CD14-positive monocyte (primary cell): ENCODE data around the gene NDUFA13. TPM values are rescaled to one million over a fixed set of nuclear protein-coding genes. Genes with fewer than 3 reads are reported as not detected.
A peak's percentile ranks its signal among the peaks of the same experiment; 100 is the strongest.

Experiments used
- DNase-seq, 3 donors: peaks; one replicate each; pipeline ENCODE4 v3.0.0-alpha.2; 2011 to 2022
- H2AFZ ChIP-seq: 2 replicates; pipeline ENCODE4 v1.6.0; 2012; ENCODE audit warnings: mild to moderate bottlenecking, low read depth, low read length, inconsistent platforms; ENCODE audit not compliant: insufficient read depth, poor library complexity, severe bottlenecking
- H3K27ac ChIP-seq, 2 donors: 1 replicate in 1 of 2; 2 replicates in 1 of 2; pipeline ENCODE4 v1.5.1; 2012 to 2013; ENCODE audit warnings: low read length in 2 of 2, control low read depth in 1 of 2, inconsistent platforms in 1 of 2, low read depth in 1 of 2, mild to moderate bottlenecking in 1 of 2
- H3K27me3 ChIP-seq, 2 donors: one replicate each; pipeline versions ENCODE4 v1.6.0 to v1.6.1; 2011 to 2013; ENCODE audit warnings: low read length in 2 of 2; ENCODE audit not compliant: control insufficient read depth in 2 of 2, insufficient read depth in 2 of 2
- H3K36me3 ChIP-seq, 2 donors: replicated peaks in 1 of 2; 1 replicate in 1 of 2; 2 replicates in 1 of 2; pipeline versions ENCODE4 v1.5.1 to v1.6.1; 2012 to 2013; ENCODE audit warnings: low read length in 2 of 2, control low read depth in 1 of 2, inconsistent platforms in 1 of 2, mild to moderate bottlenecking in 1 of 2; ENCODE audit not compliant: insufficient read depth in 2 of 2, control insufficient read depth in 1 of 2
- H3K4me1 ChIP-seq, 2 donors: 1 replicate in 1 of 2; 2 replicates in 1 of 2; pipeline versions ENCODE4 v1.5.1 to v1.6.1; 2012 to 2013; ENCODE audit warnings: low read length in 2 of 2, control low read depth in 1 of 2, inconsistent platforms in 1 of 2, mild to moderate bottlenecking in 1 of 2, moderate library complexity in 1 of 2; ENCODE audit not compliant: insufficient read depth in 2 of 2, control insufficient read depth in 1 of 2
- H3K4me2 ChIP-seq: replicated peaks from 2 replicates; pipeline ENCODE3; 2012; ENCODE audit warnings: low read length, moderate library complexity, mild to moderate bottlenecking; ENCODE audit not compliant: poor library complexity, severe bottlenecking; ENCODE audit errors: extremely low read depth
- H3K4me3 ChIP-seq, 3 experiments: fragments of 200-600 bp in 1 of 3; sonication (generic) in 1 of 3; replicated peaks in 1 of 3; 1 replicate in 2 of 3; 2 replicates in 1 of 3; pipeline ENCODE4 v1.5.1; 2011 to 2013; ENCODE audit warnings: low read length in 3 of 3, mild to moderate bottlenecking in 3 of 3, control low read depth in 2 of 3, low read depth in 2 of 3, inconsistent platforms in 1 of 3, moderate library complexity in 1 of 3
- H3K79me2 ChIP-seq: 2 replicates; pipeline ENCODE4 v1.6.0; 2012; ENCODE audit warnings: mild to moderate bottlenecking, control low read depth, inconsistent platforms, low read length, moderate library complexity; ENCODE audit not compliant: insufficient read depth
- H3K9ac ChIP-seq: 2 replicates; pipeline ENCODE4 v1.6.0; 2017; ENCODE audit warnings: low read length, mild to moderate bottlenecking; ENCODE audit not compliant: insufficient read depth, poor library complexity, severe bottlenecking
- H3K9me3 ChIP-seq, 2 donors: replicated peaks in 1 of 2; 1 replicate in 1 of 2; 2 replicates in 1 of 2; pipeline versions ENCODE4 v1.5.1 to v1.6.1; 2012 to 2013; ENCODE audit warnings: low read length in 2 of 2, control low read depth in 1 of 2; ENCODE audit not compliant: control insufficient read depth in 1 of 2, insufficient read depth in 1 of 2
- H4K20me1 ChIP-seq: 2 replicates; pipeline ENCODE4 v1.6.0; 2012; ENCODE audit warnings: mild to moderate bottlenecking, low read length, control low read depth, moderate library complexity; ENCODE audit not compliant: insufficient read depth
- H3K27ac Mint-ChIP-seq, 7 donors: one replicate each; pipeline ENCODE4 v1.8.0; 2020; ENCODE audit warnings: mild to moderate bottlenecking in 7 of 7, mixed read lengths in 7 of 7, moderate library complexity in 6 of 7, inconsistent platforms in 2 of 7
- H3K27me3 Mint-ChIP-seq, 3 donors: one replicate each; pipeline ENCODE4 v1.8.0; 2021 to 2022; ENCODE audit warnings: low read depth in 3 of 3, mild to moderate bottlenecking in 3 of 3, mixed read lengths in 3 of 3, moderate library complexity in 3 of 3, inconsistent platforms in 1 of 3
- H3K36me3 Mint-ChIP-seq, 2 donors: one replicate each; pipeline ENCODE4 v1.8.0; 2020; ENCODE audit warnings: mixed read lengths in 2 of 2, inconsistent platforms in 1 of 2, mild to moderate bottlenecking in 1 of 2
- H3K4me1 Mint-ChIP-seq: one replicate; pipeline ENCODE4 v1.8.0; 2020; ENCODE audit warnings: mild to moderate bottlenecking, mixed read lengths
- H3K4me3 Mint-ChIP-seq, 2 donors: one replicate each; pipeline ENCODE4 v1.8.0; 2020; ENCODE audit warnings: mild to moderate bottlenecking in 2 of 2, mixed read lengths in 2 of 2, moderate library complexity in 1 of 2
- H3K9me3 Mint-ChIP-seq, 7 donors: one replicate each; pipeline ENCODE4 v1.8.0; 2020 to 2022; ENCODE audit warnings: mixed read lengths in 7 of 7, mild to moderate bottlenecking in 6 of 7, moderate library complexity in 6 of 7, inconsistent platforms in 2 of 7
- WGBS: methylation state at CpG from one replicate; pipeline ENCODE4 v1.1.5; 2013; ENCODE audit warnings: missing lambda C conversion rate; ENCODE audit not compliant: insufficient coverage; 5-methylcytosine and 5-hydroxymethylcytosine counted together
- intact Hi-C, 2 donors: fragments of 100-400 bp; cut with micrococcal nuclease; formaldehyde crosslinking; loops; one replicate each; pipeline versions ENCODE4 v1.15.0 to v1.15.1; 2023
- polyA plus RNA-seq, 3 donors: library from polyadenylated mRNA; depleted of rRNA in 1 of 3; unstranded in 2 of 3; stranded (reverse) in 1 of 3; fragments of 300-500 nt in 2 of 3; fragments of >200 nt in 1 of 3; fragmentation: Illumina TruSeq in 2 of 3; gene quantifications; 1 replicate in 2 of 3; 2 replicates in 1 of 3; pipeline ENCODE4 v1.2.3, GENCODE V29; 2012 to 2021
- TF ChIP-seq, protein P1 (sequence below): fragments of 200-600 bp; IDR thresholded peaks from one replicate; pipeline ENCODE4 v1.8.0; 2022; ENCODE audit warnings: antibody characterized with exemption, mild to moderate bottlenecking

The NDUFA13 gene
- polyA plus RNA-seq, 3 donors: 86.7 to 433 (median 361) TPM

GRCh38 chr19:19514215-19514657 lies 1.8 kb upstream of the NDUFA13 start:
- Histone ChIP-seq H3K4me3 (no peak overlapping the region), H3K27ac (no peak overlapping the region), H3K79me2 (peaks cover 33% of the 10 kb centered on the region), H3K27me3 (peaks cover 0 to 9% of the 10 kb centered on the region in 2 donors), H3K36me3 (peaks cover under 1 to 3% of the 10 kb centered on the region in 2 donors), H4K20me1 (peaks cover 3% of the 10 kb centered on the region), H2AFZ (no peak overlapping the region), H3K4me1 (peaks cover 16 to 30% of the 10 kb centered on the region in 2 donors), H3K9me3 (peaks cover 15 to 18% of the 10 kb centered on the region in 2 donors), H3K9ac (no peak overlapping the region), H3K4me2 (no peak overlapping the region)
- DNase-seq: peak in 1 of 3 donors; percentile 59
- Mint-ChIP-seq H3K4me3 (peak overlapping the region; percentile 12 to 67), H3K4me1 (peaks cover 11% of the 10 kb centered on the region), H3K9me3 (peaks cover 11 to 22% (median 16%) of the 10 kb centered on the region in 7 donors), H3K36me3 (peaks cover 2 to 14% of the 10 kb centered on the region in 2 donors), H3K27ac (peak overlapping the region in 1 of 7 donors; percentile 18), H3K27me3 (peaks cover 0 to 15% (median 2%) of the 10 kb centered on the region in 3 donors)
- 42% methylated on average over 46 of the region's 46 CpGs for WGBS
- TF ChIP-seq, protein P1, sequence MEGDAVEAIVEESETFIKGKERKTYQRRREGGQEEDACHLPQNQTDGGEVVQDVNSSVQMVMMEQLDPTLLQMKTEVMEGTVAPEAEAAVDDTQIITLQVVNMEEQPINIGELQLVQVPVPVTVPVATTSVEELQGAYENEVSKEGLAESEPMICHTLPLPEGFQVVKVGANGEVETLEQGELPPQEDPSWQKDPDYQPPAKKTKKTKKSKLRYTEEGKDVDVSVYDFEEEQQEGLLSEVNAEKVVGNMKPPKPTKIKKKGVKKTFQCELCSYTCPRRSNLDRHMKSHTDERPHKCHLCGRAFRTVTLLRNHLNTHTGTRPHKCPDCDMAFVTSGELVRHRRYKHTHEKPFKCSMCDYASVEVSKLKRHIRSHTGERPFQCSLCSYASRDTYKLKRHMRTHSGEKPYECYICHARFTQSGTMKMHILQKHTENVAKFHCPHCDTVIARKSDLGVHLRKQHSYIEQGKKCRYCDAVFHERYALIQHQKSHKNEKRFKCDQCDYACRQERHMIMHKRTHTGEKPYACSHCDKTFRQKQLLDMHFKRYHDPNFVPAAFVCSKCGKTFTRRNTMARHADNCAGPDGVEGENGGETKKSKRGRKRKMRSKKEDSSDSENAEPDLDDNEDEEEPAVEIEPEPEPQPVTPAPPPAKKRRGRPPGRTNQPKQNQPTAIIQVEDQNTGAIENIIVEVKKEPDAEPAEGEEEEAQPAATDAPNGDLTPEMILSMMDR: no peak
- intact Hi-C loops: no loop called here

DNA sequence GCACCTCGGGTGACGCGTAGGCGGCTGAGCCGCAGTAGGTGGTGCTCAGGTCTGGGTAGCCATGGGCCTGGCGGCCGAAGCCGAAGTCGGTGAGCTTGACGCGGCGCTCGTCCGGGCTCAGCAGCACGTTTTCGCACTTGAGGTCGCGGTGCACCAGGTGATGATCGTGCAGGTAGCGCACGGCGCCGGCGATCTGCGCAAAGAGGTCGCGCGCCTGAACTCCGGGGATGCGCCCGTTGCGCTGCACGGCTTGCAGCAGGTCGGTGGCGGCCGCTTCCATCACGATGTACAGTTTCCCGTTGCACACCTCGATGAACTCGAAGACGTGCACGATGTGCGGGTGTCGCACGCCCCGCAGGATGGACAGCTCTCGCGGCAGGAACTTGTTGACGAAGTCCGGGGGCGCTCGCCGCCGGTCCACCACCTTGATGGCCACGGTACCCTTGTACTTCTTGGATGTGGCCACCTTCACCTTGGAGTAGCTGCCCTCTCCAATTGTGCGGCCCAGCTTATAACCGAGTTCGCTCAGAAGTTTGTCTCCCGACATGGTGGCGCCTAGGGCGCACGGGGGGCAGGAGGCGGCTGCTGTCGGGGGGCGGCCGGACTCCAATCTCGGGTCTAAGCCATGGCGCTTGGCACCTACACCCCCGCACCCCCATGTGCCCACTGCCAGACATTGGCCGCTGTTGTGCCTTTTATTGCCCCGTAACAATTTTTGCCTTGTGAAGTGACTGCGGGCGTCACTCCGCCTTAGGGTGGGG lies 964 bp upstream of the NDUFA13 start, which contains the start of gene TSSK6:
TSSK6 (minus strand) TSS at position 668 of the 761 bp plus-strand sequence; CDS start at position 547, 121 bp downstream.
- Mint-ChIP-seq H3K27ac (peak within 1 kb of the TSS; percentile 78 to 98 (median 95)), H3K36me3 (peaks cover 11 to 22% of the 10 kb centered on the region in 2 donors), H3K27me3 (peaks cover 0 to 15% (median 2%) of the 10 kb centered on the region in 3 donors), H3K4me3 (peak within 1 kb of the TSS; percentile 92 to 94), H3K4me1 (peaks cover 14% of the 10 kb centered on the region), H3K9me3 (peaks cover 11 to 22% (median 16%) of the 10 kb centered on the region in 7 donors)
- Histone ChIP-seq H4K20me1 (peaks cover 9% of the 10 kb centered on the region), H3K27me3 (peaks cover 0 to 9% of the 10 kb centered on the region in 2 donors), H3K79me2 (peaks cover 41% of the 10 kb centered on the region), H3K4me2 (peak within 1 kb of the TSS; percentile 90), H3K4me3 (peak within 1 kb of the TSS; percentile 81 to 94 (median 88)), H3K9me3 (peaks cover 15 to 18% of the 10 kb centered on the region in 2 donors), H2AFZ (peak within 1 kb of the TSS; percentile 98), H3K27ac (peak within 1 kb of the TSS; percentile 74 to 89), H3K4me1 (peaks cover 16 to 30% of the 10 kb centered on the region in 2 donors), H3K9ac (peak within 1 kb of the TSS; percentile 85), H3K36me3 (peaks cover 7 to 11% of the 10 kb centered on the region in 2 donors)
- DNase-seq: no peak
- WGBS: 88% methylated on average over 72 of the region's 74 CpGs
- intact Hi-C loops: no loop called here
- TF ChIP-seq, protein P1: no peak
